ENCODE data around the gene PSG1. TPM values are rescaled to one million over a fixed set of nuclear protein-coding genes. Genes with fewer than 3 reads are reported as not detected.
"Not testable (repeated sequence)": the region's sequence is repeated elsewhere in the genome, so short reads cannot be mapped to it uniquely, and the experiment has no call there.

PSG1 gene
- total RNA-seq, 1 donor from 2014 or later: not detected

GRCh38 chr19:42881279-42881678, 1.8 kb upstream of the PSG1 start:
- H3K9me3 ChIP-seq; DNase-seq (ENCODE audit: extremely low spot score in 2 of 2); H3K36me3 ChIP-seq; intact Hi-C loops (cut with DNase I); H3K27me3 ChIP-seq; H3K4me1 ChIP-seq; H3K4me3 ChIP-seq; H3K27ac ChIP-seq: not testable (repeated sequence)

- H3K4me3 ChIP-seq; H3K27me3 ChIP-seq; H3K36me3 ChIP-seq; H3K9me3 ChIP-seq; DNase-seq (ENCODE audit: extremely low spot score in 2 of 2); H3K4me1 ChIP-seq; intact Hi-C loops (cut with DNase I); H3K27ac ChIP-seq: not testable (repeated sequence)
Measured at GRCh38 chr19:42880621-42881020, 1.1 kb upstream of the PSG1 start.

DNA sequence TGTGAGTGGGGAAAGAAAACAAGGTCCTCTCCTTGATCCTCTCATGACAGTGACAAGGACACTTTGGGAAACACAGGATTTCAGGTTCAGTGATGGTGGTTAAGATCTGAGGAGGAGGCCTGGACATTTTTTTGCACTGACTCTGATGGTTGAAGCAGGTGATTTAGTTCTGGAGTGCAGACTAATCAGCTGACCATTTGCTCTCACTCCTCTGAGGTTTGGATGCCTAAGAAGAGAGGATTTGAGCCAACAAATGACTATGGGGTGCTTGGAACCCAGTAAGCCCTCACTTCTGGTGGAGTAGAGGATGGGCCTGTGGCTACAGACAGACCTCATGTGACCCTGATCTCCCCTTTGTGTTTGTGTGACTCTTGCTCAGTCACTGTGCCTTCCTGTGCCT, 2.9 kb downstream of the PSG1 start:
- H3K27me3 ChIP-seq; H3K4me3 ChIP-seq; H3K27ac ChIP-seq; H3K9me3 ChIP-seq; H3K4me1 ChIP-seq; H3K36me3 ChIP-seq; DNase-seq (ENCODE audit: extremely low spot score in 2 of 2); intact Hi-C loops (cut with DNase I): not testable (repeated sequence)

DNA sequence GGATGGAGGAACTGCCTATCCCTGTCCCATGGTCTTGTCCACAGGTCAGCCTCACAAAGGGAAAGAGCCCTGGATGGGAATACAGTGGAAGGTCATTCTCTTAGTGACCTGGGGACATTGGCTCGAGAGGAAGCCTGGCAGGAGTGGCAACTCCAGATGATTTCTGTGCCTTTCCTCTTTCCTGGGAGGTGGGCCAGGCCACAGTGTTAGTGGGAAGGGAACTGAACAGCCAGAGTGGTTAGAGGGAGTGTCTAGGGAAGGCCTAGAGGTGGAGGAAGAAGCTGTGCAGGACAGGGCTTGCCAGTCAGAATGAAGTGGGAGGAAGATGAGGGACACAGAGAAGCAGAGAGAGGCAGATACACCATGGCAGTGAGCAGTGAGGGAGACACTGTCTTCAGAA, 3.6 kb downstream of the PSG1 start:
- H3K9me3 ChIP-seq: not testable (repeated sequence)

GRCh38 chr19:42874901-42875813, 4.4 kb downstream of the PSG1 start:
- H3K4me3 ChIP-seq; H3K27ac ChIP-seq; H3K27me3 ChIP-seq; H3K9me3 ChIP-seq; H3K4me1 ChIP-seq; DNase-seq (ENCODE audit: extremely low spot score in 2 of 2); intact Hi-C loops (cut with DNase I); H3K36me3 ChIP-seq: not testable (repeated sequence)

More for the DNA sequence above, 3.6 kb downstream of the PSG1 start:
- H3K36me3 ChIP-seq; intact Hi-C loops (cut with DNase I); H3K27ac ChIP-seq; H3K4me3 ChIP-seq; H3K4me1 ChIP-seq; H3K27me3 ChIP-seq; DNase-seq (ENCODE audit: extremely low spot score in 2 of 2): not testable (repeated sequence)

GRCh38 chr19:42874136-42874535, 5.4 kb downstream of the PSG1 start:
- not testable (repeated sequence) for H3K27ac ChIP-seq, H3K27me3 ChIP-seq, H3K36me3 ChIP-seq

DNA sequence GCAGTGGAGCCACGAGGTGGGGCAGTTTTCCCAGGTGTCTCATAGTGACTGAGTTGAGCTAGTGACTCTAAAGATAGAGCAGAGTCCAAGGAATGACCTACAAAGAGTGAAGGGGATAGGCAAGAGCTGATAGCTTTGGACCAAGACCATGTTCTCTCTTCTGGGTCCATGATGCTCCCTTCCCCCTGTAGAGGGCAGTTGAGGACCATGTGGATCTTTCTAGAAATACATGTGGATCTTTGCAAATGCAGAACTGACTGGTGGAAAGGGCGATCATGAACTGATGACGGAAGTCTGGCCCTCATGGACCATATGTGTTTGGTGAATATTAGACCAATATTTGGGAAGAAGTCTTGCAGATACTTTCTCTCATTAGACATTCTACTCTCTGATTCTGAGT, 6.9 kb downstream of the PSG1 start:
- TF ChIP-seq POLR2AphosphoS5 (IDR thresholded peaks at IDR 0.05; ENCODE audit: insufficient read depth in 1 of 2, low read depth in 1 of 2) (no peak), POLR2A (IDR thresholded peaks at IDR 0.05) (no peak)
- TF ChIP-seq, protein P1, sequence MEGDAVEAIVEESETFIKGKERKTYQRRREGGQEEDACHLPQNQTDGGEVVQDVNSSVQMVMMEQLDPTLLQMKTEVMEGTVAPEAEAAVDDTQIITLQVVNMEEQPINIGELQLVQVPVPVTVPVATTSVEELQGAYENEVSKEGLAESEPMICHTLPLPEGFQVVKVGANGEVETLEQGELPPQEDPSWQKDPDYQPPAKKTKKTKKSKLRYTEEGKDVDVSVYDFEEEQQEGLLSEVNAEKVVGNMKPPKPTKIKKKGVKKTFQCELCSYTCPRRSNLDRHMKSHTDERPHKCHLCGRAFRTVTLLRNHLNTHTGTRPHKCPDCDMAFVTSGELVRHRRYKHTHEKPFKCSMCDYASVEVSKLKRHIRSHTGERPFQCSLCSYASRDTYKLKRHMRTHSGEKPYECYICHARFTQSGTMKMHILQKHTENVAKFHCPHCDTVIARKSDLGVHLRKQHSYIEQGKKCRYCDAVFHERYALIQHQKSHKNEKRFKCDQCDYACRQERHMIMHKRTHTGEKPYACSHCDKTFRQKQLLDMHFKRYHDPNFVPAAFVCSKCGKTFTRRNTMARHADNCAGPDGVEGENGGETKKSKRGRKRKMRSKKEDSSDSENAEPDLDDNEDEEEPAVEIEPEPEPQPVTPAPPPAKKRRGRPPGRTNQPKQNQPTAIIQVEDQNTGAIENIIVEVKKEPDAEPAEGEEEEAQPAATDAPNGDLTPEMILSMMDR (IDR thresholded peaks at IDR 0.05): no peak
- intact Hi-C loops (cut with DNase I): no loop called here

More at GRCh38 chr19:42874136-42874535, 5.4 kb downstream of the PSG1 start:
- H3K4me1 ChIP-seq; H3K9me3 ChIP-seq; intact Hi-C loops (cut with DNase I); DNase-seq (ENCODE audit: extremely low spot score in 2 of 2); H3K4me3 ChIP-seq: not testable (repeated sequence)

GRCh38 chr19:42857544-42857867, 22.0 kb downstream of the PSG1 start:
- H3K36me3 ChIP-seq: no peaks in the 10 kb centered on the region
- H3K27ac ChIP-seq: no peak overlapping the region
- no peak for TF ChIP-seq POLR2AphosphoS5 (IDR thresholded peaks at IDR 0.05; ENCODE audit: insufficient read depth in 1 of 2, low read depth in 1 of 2)
- no peak for TF ChIP-seq POLR2A (IDR thresholded peaks at IDR 0.05)
- TF ChIP-seq, protein P1 (IDR thresholded peaks at IDR 0.05): no peak

More for the DNA sequence above, 6.9 kb downstream of the PSG1 start:
- H3K4me3 ChIP-seq: no peak overlapping the region
- H3K27me3 ChIP-seq: no peaks in the 10 kb centered on the region
- no peaks in the 10 kb centered on the region for H3K4me1 ChIP-seq
- no peak overlapping the region for H3K27ac ChIP-seq
- no peaks in the 10 kb centered on the region for H3K9me3 ChIP-seq
- no peaks in the 10 kb centered on the region for H3K36me3 ChIP-seq
- DNase-seq (ENCODE audit: extremely low spot score in 2 of 2): no peak

DNA sequence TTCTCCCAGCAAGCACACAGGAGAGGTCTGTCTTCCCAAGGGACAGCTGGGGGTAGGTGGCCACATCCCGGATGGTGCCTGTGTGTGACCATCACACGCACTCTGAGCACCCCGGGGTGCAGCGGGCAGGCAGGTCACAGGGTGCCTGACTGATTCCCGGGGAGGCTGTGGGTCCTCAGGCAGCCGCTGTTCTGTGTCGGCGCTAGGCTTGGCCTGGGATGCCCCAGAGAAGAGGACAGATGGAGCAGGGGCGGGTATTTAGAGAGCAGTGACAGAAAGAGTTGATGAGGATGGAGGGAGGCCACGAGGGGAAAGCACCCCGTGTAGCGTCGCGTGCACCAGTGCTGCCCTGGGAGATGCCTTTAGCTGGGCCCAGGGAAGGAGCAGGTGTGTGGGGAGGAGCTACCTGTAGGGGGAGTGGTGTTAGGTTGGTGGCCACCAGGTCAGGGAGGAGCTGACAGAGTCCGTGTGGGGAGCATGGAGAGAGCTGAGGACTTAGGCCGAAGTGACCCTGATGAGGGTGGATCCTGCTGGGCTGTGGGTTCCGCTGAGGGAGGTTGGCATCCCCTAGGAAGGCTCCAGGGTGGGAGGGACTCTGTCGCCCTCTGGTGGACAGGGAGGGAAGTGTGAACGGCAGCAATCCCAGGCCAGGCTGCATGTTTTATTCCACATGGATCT, 22.5 kb downstream of the PSG1 start:
- H3K9me3 ChIP-seq; DNase-seq (ENCODE audit: extremely low spot score in 2 of 2); intact Hi-C loops (cut with DNase I); H3K27me3 ChIP-seq; H3K36me3 ChIP-seq; H3K4me3 ChIP-seq; H3K27ac ChIP-seq; H3K4me1 ChIP-seq: not testable (repeated sequence)

More at GRCh38 chr19:42857544-42857867, 22.0 kb downstream of the PSG1 start:
- no peaks in the 10 kb centered on the region for H3K4me1 ChIP-seq
- intact Hi-C loops (cut with DNase I): no loop called here
- H3K27me3 ChIP-seq: no peaks in the 10 kb centered on the region
- H3K9me3 ChIP-seq: no peaks in the 10 kb centered on the region
- no peak for DNase-seq (ENCODE audit: extremely low spot score in 2 of 2)
- H3K4me3 ChIP-seq: no peak overlapping the region

- H3K36me3 ChIP-seq; H3K27me3 ChIP-seq; H3K9me3 ChIP-seq; H3K4me1 ChIP-seq; H3K4me3 ChIP-seq; DNase-seq (ENCODE audit: extremely low spot score in 2 of 2); intact Hi-C loops (cut with DNase I); H3K27ac ChIP-seq: not testable (repeated sequence)
Measured at GRCh38 chr19:42854745-42855144, 24.8 kb downstream of the PSG1 start.

GRCh38 chr19:42853231-42853630, 26.3 kb downstream of the PSG1 start:
- H3K27me3 ChIP-seq; H3K4me3 ChIP-seq; H3K27ac ChIP-seq; intact Hi-C loops (cut with DNase I); H3K4me1 ChIP-seq; H3K36me3 ChIP-seq; DNase-seq (ENCODE audit: extremely low spot score in 2 of 2); H3K9me3 ChIP-seq: not testable (repeated sequence)

Measured in vagina (tissue), 2 donors.